Prostate gland (tissue), 2 donors: ENCODE data around the gene ZSWIM1. TPM values are rescaled to one million over a fixed set of nuclear protein-coding genes. Genes with fewer than 3 reads are reported as not detected.
"Not testable (repeated sequence)": the region's sequence is repeated elsewhere in the genome, so short reads cannot be mapped to it uniquely, and the experiment has no call there.

Source experiments
- DNase-seq: peaks from one replicate; pipeline ENCODE4 v3.0.0-alpha.2; 2019; ENCODE audit warnings: low spot score
- H3K27ac ChIP-seq, 2 donors: fragments of 200-600 bp; sonication (generic); 2 replicates each; pipeline ENCODE4 v1.5.1; 2017 to 2019
- H3K27me3 ChIP-seq: fragments of 200-600 bp; sonication (generic); replicated peaks from 2 replicates; pipeline ENCODE4 v1.5.1; 2019; ENCODE audit not compliant: insufficient read depth
- H3K36me3 ChIP-seq, 2 donors: fragments of 200-600 bp; sonication (generic); 1 replicate in 1 of 2; 2 replicates in 1 of 2; pipeline versions ENCODE4 v1.5.1 to v1.8.1; 2017 to 2019
- H3K4me1 ChIP-seq: fragments of 200-600 bp; sonication (generic); replicated peaks from 2 replicates; pipeline ENCODE4 v1.5.1; 2019
- H3K4me3 ChIP-seq, 2 donors: fragments of 200-600 bp; sonication (generic); 2 replicates each; pipeline ENCODE4 v1.5.1; 2017 to 2019
- H3K9me3 ChIP-seq: fragments of 200-600 bp; sonication (generic); 2 replicates; pipeline ENCODE4 v1.5.1; 2017
- POLR2A ChIP-seq: fragments of 450-650 bp; IDR thresholded peaks from one replicate; pipeline ENCODE4 v1.6.1; 2016; ENCODE audit warnings: antibody characterized with exemption, mild to moderate bottlenecking
- POLR2AphosphoS5 ChIP-seq: sonication (generic); formaldehyde crosslinking; IDR thresholded peaks from one replicate; pipeline ENCODE4 v1.6.1; 2017; ENCODE audit warnings: antibody characterized with exemption
- WGBS: methylation state at CpG from one replicate; pipeline ENCODE4 v1.1.5; 2018; 5-methylcytosine and 5-hydroxymethylcytosine counted together
- intact Hi-C: fragments of 100-400 bp; cut with DNase I; formaldehyde crosslinking; loops from one replicate; pipeline ENCODE4 v1.14.2; 2022
- total RNA-seq, 2 donors: library from RNA; depleted of rRNA; stranded (reverse); fragments of >200 nt; gene quantifications; one replicate each; pipeline ENCODE4 v1.1.0, GENCODE V29; 2016
- TF ChIP-seq, protein P1 (sequence below), 4 experiments: fragments of 200-600 bp in 2 of 4; fragments of 450-650 bp in 2 of 4; sonication (generic) in 2 of 4; IDR thresholded peaks; 1 replicate in 3 of 4; 2 replicates in 1 of 4; pipeline ENCODE4 v1.5.1; 2016 to 2019; ENCODE audit warnings: antibody characterized with exemption in 4 of 4, mild to moderate bottlenecking in 2 of 4, moderate library complexity in 2 of 4

ZSWIM1 gene
- total RNA-seq, 2 donors from 2014 or later: 13.8 to 17.8 TPM

DNA sequence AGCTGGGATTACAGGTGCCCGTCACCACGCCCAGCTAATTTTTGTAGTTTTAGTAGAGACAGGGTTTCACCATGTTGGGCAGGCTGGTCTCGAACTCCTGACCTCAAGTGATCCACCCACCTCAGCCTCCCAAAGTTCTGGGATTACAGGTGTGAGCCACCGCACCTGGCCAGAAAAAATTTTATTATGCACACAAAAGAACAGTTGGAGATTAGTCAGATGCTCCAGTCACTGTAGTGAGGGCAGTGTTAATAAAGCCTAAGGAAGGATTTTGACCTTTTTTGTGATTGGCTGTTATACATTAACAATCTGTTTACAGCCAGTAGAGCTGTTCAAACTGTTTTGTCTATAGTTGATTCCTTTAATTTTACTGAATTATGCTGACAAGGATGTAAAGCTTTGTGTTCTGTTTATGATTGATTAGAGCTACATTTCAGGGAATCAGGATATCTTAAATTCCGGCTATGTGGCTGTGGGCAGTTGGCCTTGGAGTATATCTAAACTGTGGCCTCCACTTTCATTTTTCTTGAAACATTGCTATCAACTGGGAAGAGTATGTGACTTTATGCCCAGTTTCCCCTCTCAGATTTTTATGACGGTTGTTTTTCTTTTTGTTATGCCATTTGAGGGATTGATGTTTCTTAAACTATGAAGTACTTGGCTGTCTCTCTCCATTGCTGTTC lies 13.8 kb upstream of the ZSWIM1 start:
- intact Hi-C loops: no loop called here
- no peaks in the 10 kb centered on the region for H3K27me3 ChIP-seq
- H3K27ac ChIP-seq: no peak overlapping the region
- no peak for DNase-seq
- 84% methylated on average over 6 of the region's 6 CpGs for WGBS
- no peaks in the 10 kb centered on the region for H3K9me3 ChIP-seq
- H3K36me3 ChIP-seq: no peaks in the 10 kb centered on the region
- no peak overlapping the region for H3K4me3 ChIP-seq
- H3K4me1 ChIP-seq: no peaks in the 10 kb centered on the region
- no peak for TF ChIP-seq POLR2A
- no peak for TF ChIP-seq POLR2AphosphoS5
- TF ChIP-seq, protein P1, sequence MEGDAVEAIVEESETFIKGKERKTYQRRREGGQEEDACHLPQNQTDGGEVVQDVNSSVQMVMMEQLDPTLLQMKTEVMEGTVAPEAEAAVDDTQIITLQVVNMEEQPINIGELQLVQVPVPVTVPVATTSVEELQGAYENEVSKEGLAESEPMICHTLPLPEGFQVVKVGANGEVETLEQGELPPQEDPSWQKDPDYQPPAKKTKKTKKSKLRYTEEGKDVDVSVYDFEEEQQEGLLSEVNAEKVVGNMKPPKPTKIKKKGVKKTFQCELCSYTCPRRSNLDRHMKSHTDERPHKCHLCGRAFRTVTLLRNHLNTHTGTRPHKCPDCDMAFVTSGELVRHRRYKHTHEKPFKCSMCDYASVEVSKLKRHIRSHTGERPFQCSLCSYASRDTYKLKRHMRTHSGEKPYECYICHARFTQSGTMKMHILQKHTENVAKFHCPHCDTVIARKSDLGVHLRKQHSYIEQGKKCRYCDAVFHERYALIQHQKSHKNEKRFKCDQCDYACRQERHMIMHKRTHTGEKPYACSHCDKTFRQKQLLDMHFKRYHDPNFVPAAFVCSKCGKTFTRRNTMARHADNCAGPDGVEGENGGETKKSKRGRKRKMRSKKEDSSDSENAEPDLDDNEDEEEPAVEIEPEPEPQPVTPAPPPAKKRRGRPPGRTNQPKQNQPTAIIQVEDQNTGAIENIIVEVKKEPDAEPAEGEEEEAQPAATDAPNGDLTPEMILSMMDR (IDR thresholded peaks at IDR 0.05): no peak

DNA sequence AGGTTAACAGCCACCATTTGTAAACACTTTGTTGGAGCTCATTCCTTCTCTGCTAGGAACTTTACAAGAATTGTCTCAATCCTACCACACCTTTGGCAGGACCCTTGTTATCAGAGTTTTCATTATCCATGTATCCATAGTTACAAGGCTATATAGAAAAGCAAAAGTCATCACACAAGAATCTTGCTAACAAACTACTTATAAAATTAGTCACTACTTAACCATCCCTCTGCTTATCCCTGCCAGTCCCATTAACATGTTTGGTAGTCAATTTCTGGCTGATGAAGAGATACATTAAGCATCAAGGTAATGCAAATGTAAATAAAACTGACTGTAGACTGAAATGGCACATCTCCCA lies 13.2 kb upstream of the ZSWIM1 start:
- no peak for DNase-seq
- no peaks in the 10 kb centered on the region for H3K27me3 ChIP-seq
- no peak overlapping the region for H3K4me3 ChIP-seq
- no peak overlapping the region for H3K27ac ChIP-seq
- TF ChIP-seq, protein P1 (IDR thresholded peaks at IDR 0.05): no peak
- TF ChIP-seq POLR2AphosphoS5 (no peak), POLR2A (no peak)
- H3K36me3 ChIP-seq: no peaks in the 10 kb centered on the region
- H3K4me1 ChIP-seq: no peaks in the 10 kb centered on the region
- H3K9me3 ChIP-seq: no peaks in the 10 kb centered on the region
- intact Hi-C loops: no loop called here

DNA sequence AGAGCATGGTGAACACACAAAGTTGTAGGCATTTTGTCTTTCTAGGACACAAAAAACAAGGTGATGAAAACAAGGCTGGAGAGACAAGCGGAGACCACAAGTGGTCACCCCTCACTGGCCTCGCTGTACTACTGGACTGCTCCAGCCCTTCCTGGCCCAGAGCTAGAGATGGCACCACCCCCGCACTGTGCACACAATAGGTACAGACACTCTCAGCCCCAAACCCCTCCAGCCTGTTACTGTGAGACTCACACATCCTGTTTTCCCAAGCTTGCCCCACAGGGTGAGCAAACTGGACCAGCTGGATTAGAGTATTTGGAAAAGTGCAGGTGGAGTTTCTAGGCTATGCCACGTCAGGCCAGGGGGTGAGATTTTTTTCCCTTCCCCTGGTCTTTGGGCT lies 8.4 kb upstream of the ZSWIM1 start:
- no peaks in the 10 kb centered on the region for H3K9me3 ChIP-seq
- H3K4me1 ChIP-seq: no peaks in the 10 kb centered on the region
- H3K27me3 ChIP-seq: no peaks in the 10 kb centered on the region
- H3K36me3 ChIP-seq: peaks cover 0 to 2% of the 10 kb centered on the region in 2 donors
- H3K4me3 ChIP-seq: no peak overlapping the region
- no peak for TF ChIP-seq POLR2AphosphoS5
- TF ChIP-seq POLR2A: no peak
- TF ChIP-seq, protein P1 (IDR thresholded peaks at IDR 0.05): no peak
- H3K27ac ChIP-seq: no peak overlapping the region
- 72% methylated on average over 4 of the region's 4 CpGs for WGBS
- intact Hi-C loops: no loop called here
- DNase-seq: no peak

DNA sequence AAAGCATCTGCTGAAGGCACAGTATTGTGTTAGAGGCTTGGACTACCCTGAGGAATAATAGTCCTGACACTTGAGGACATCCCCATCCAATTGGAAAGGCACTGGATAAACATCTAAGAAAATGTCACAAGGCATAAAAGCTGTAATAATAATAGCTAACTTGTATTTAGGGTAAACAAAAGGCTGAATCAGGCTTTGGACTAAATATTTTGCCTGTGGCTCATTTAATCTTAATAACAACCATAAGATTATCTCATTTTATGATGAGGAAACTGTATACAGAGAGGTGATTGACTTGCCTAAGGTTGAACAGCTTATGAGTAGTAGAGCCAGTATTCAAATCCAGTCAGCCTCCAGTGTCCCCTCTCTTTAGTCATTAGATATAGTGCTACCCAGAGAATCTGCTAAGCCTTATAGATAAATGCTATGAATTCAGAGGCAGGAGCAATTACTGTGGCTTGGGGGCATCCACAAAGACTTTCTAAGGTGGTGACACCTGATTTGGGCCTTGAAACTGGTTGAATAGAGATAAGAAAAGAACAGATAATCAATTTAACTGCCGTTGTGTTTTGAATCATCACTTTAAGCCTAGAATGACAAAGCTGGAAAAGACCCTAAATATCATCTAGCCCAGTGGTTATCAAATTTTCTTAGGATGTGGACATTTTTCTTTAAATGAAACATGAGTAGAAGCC lies 7.5 kb upstream of the ZSWIM1 start:
- no peak overlapping the region for H3K27ac ChIP-seq
- no peaks in the 10 kb centered on the region for H3K4me1 ChIP-seq

DNA sequence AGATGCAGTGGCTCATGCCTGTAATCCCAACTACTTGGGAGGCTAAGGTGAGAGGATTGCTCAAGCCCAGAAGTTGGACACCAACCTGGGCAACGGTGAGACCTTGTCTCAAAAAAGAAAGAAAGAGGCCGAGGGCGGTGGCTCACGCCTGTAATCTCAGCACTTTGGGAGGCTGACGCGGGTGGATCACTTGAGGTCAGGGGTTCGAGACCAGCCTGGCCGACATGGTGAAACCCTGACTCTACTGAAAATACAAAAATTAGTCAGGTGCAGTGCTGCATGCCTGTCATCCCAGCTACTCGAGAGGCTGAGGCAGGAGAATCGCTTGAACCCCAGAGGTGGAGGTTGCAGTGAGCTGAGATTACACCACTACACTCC lies 6.9 kb upstream of the ZSWIM1 start:
- DNase-seq, H3K36me3 ChIP-seq, H3K4me1 ChIP-seq, intact Hi-C loops, H3K27me3 ChIP-seq, H3K4me3 ChIP-seq, H3K27ac ChIP-seq, H3K9me3 ChIP-seq: not testable (repeated sequence)
- WGBS: 96% methylated on average over 10 of the region's 10 CpGs

More for the DNA sequence above, 7.5 kb upstream of the ZSWIM1 start:
- 85% methylated on average over 1 of the region's 1 CpG for WGBS
- no peak for DNase-seq
- intact Hi-C loops: no loop called here
- H3K36me3 ChIP-seq: peaks cover 0 to 2% of the 10 kb centered on the region in 2 donors
- no peaks in the 10 kb centered on the region for H3K27me3 ChIP-seq
- H3K4me3 ChIP-seq: no peak overlapping the region
- H3K9me3 ChIP-seq: no peaks in the 10 kb centered on the region
- TF ChIP-seq POLR2AphosphoS5 (no peak), POLR2A (no peak)
- TF ChIP-seq, protein P1 (IDR thresholded peaks at IDR 0.05): no peak
